Neural progenitor cell (in vitro differentiated cells): Measurements from ENCODE around the gene HCN1. TPM values are rescaled to one million over a fixed set of nuclear protein-coding genes. Genes with fewer than 3 reads are reported as not detected.

Source experiments
- DNase-seq: peaks from one replicate; pipeline ENCODE4 v3.0.0-alpha.2; 2016; ENCODE audit warnings: low spot score
- H2AFZ ChIP-seq: fragments of 200-600 bp; sonication (generic); replicated peaks from 2 replicates; pipeline ENCODE4 v1.6.1; 2016; ENCODE audit warnings: antibody characterized with exemption
- H3F3A ChIP-seq: fragments of 200-600 bp; sonication (generic); 2 replicates; pipeline ENCODE4 v1.6.1; 2016; ENCODE audit warnings: antibody characterized with exemption, low read depth
- H3K27ac ChIP-seq: fragments of 200-600 bp; sonication (generic); 2 replicates; pipeline ENCODE4 v1.5.1; 2016; ENCODE audit warnings: mild to moderate bottlenecking
- H3K27me3 ChIP-seq: fragments of 200-600 bp; sonication (generic); 2 replicates; pipeline ENCODE4 v1.6.1; 2016; ENCODE audit warnings: mild to moderate bottlenecking, moderate library complexity
- H3K36me3 ChIP-seq: fragments of 200-600 bp; sonication (generic); 2 replicates; pipeline ENCODE4 v1.5.1; 2016
- H3K4me1 ChIP-seq: fragments of 200-600 bp; sonication (generic); 2 replicates; pipeline ENCODE4 v1.6.1; 2016; ENCODE audit warnings: mixed run types
- H3K4me2 ChIP-seq: fragments of 200-600 bp; sonication (generic); 2 replicates; pipeline ENCODE4 v1.6.1; 2016
- H3K4me3 ChIP-seq: fragments of 200-600 bp; sonication (generic); 2 replicates; pipeline ENCODE4 v1.5.1; 2016
- H3K79me2 ChIP-seq: fragments of 200-600 bp; sonication (generic); 2 replicates; pipeline ENCODE4 v1.6.1; 2016; ENCODE audit warnings: low read depth
- H3K9ac ChIP-seq: fragments of 200-600 bp; sonication (generic); 2 replicates; pipeline ENCODE4 v1.6.1; 2016
- H3K9me3 ChIP-seq: fragments of 200-600 bp; sonication (generic); 2 replicates; pipeline ENCODE4 v1.5.1; 2016; ENCODE audit warnings: low read depth
- H4K20me1 ChIP-seq: fragments of 200-600 bp; sonication (generic); 2 replicates; pipeline ENCODE4 v1.6.1; 2016; ENCODE audit warnings: low read depth
- H3K27ac Mint-ChIP-seq: 3 replicates; pipeline ENCODE4 v1.8.0; 2021; ENCODE audit warnings: mixed read lengths
- H3K27me3 Mint-ChIP-seq: 2 replicates; pipeline ENCODE4 v1.8.0; 2022; ENCODE audit warnings: low read depth, mild to moderate bottlenecking, inconsistent platforms, moderate library complexity, mixed read lengths; ENCODE audit not compliant: insufficient read depth
- H3K36me3 Mint-ChIP-seq: 3 replicates; pipeline ENCODE4 v1.8.0; 2021; ENCODE audit warnings: mixed read lengths
- H3K4me1 Mint-ChIP-seq: 3 replicates; pipeline ENCODE4 v1.8.0; 2021; ENCODE audit warnings: mixed read lengths
- H3K4me3 Mint-ChIP-seq: 3 replicates; pipeline ENCODE4 v1.8.0; 2021; ENCODE audit warnings: mild to moderate bottlenecking, moderate library complexity, mixed read lengths
- H3K9me3 Mint-ChIP-seq: 3 replicates; pipeline ENCODE4 v1.8.0; 2020; ENCODE audit warnings: mixed read lengths
- EZH2 ChIP-seq: fragments of 200-600 bp; sonication (generic); IDR thresholded peaks from 2 replicates; pipeline ENCODE4 v1.6.1; 2017; ENCODE audit warnings: antibody characterized with exemption, mild to moderate bottlenecking, moderate library complexity
- EZH2phosphoT487 ChIP-seq: fragments of 200-600 bp; sonication (generic); IDR thresholded peaks from 2 replicates; pipeline ENCODE4 v1.6.1; 2017; ENCODE audit warnings: antibody characterized with exemption
- total RNA-seq: library from RNA; depleted of rRNA; stranded (reverse); fragments of >200 nt; gene quantifications from 2 replicates; pipeline ENCODE4 v1.2.3, GENCODE V29; 2015; ENCODE audit warnings: low replicate concordance
- TF ChIP-seq, protein P1 (sequence below): fragments of 200-600 bp; sonication (generic); IDR thresholded peaks from 2 replicates; pipeline ENCODE4 v1.5.1; 2017; ENCODE audit warnings: antibody characterized with exemption, mild to moderate bottlenecking

The HCN1 gene
- total RNA-seq, 1 donor from 2014 or later, result not detected

- DNase-seq, result no peak
- Histone ChIP-seq H3F3A (no peaks in the 10 kb centered on the region), H3K4me2 (no peak overlapping the region), H3K4me1 (no peaks in the 10 kb centered on the region), H3K27me3 (no peaks in the 10 kb centered on the region), H3K79me2 (no peaks in the 10 kb centered on the region), H3K27ac (no peak overlapping the region), H3K9ac (no peak overlapping the region), H3K4me3 (no peak overlapping the region), H4K20me1 (no peaks in the 10 kb centered on the region), H2AFZ (no peak overlapping the region), H3K36me3 (no peaks in the 10 kb centered on the region), H3K9me3 (no peaks in the 10 kb centered on the region)
- Mint-ChIP-seq H3K36me3 (no peaks in the 10 kb centered on the region), H3K4me1 (no peaks in the 10 kb centered on the region), H3K27me3 (no peaks in the 10 kb centered on the region), H3K9me3 (peaks cover 3% of the 10 kb centered on the region), H3K4me3 (no peak overlapping the region), H3K27ac (no peak overlapping the region)
- TF ChIP-seq, protein P1, sequence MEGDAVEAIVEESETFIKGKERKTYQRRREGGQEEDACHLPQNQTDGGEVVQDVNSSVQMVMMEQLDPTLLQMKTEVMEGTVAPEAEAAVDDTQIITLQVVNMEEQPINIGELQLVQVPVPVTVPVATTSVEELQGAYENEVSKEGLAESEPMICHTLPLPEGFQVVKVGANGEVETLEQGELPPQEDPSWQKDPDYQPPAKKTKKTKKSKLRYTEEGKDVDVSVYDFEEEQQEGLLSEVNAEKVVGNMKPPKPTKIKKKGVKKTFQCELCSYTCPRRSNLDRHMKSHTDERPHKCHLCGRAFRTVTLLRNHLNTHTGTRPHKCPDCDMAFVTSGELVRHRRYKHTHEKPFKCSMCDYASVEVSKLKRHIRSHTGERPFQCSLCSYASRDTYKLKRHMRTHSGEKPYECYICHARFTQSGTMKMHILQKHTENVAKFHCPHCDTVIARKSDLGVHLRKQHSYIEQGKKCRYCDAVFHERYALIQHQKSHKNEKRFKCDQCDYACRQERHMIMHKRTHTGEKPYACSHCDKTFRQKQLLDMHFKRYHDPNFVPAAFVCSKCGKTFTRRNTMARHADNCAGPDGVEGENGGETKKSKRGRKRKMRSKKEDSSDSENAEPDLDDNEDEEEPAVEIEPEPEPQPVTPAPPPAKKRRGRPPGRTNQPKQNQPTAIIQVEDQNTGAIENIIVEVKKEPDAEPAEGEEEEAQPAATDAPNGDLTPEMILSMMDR, result no peak
- no peak for TF ChIP-seq EZH2
- no peak for TF ChIP-seq EZH2phosphoT487
These were observed 117.9 kb downstream of the HCN1 start for GRCh38 chr5:45578270-45578669.

GRCh38 chr5:45568813-45569212 is 127.4 kb downstream of the HCN1 start:
- no peak overlapping the region for H3K27ac ChIP-seq
- no peaks in the 10 kb centered on the region for H3K4me1 Mint-ChIP-seq

DNA sequence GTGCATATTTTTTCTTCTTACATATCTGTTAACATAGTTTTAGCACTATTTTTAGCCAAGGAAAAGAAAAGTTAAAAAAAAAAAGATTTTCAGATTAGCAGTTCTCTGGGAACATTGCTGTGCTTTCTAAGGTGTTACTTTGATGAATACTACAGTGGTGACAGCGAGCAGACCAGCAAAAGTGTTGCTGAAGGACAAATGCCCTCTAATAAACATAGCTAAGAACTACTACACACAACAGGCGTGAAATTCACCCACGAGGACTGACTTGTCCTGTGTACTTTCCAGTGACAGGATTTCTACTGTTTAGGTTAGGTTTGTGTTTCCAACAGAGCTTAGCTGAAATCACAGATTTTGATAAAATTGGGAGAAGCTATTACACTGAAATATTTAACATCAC is 153.8 kb downstream of the HCN1 start:
- no peaks in the 10 kb centered on the region for H3K4me1 ChIP-seq
- TF ChIP-seq EZH2phosphoT487 (no peak), EZH2 (no peak)
- TF ChIP-seq, protein P1, result no peak

More at GRCh38 chr5:45568813-45569212, 127.4 kb downstream of the HCN1 start:
- no peaks in the 10 kb centered on the region for H3K36me3 Mint-ChIP-seq
- no peak overlapping the region for H3K27ac Mint-ChIP-seq
- Histone ChIP-seq H3F3A (no peaks in the 10 kb centered on the region), H3K27me3 (no peaks in the 10 kb centered on the region), H3K4me2 (no peak overlapping the region), H2AFZ (no peak overlapping the region), H3K9ac (no peak overlapping the region), H4K20me1 (no peaks in the 10 kb centered on the region), H3K4me1 (no peaks in the 10 kb centered on the region), H3K9me3 (no peaks in the 10 kb centered on the region), H3K4me3 (no peak overlapping the region), H3K79me2 (no peaks in the 10 kb centered on the region), H3K36me3 (no peaks in the 10 kb centered on the region)
- TF ChIP-seq, protein P1, result no peak
- TF ChIP-seq EZH2phosphoT487 (no peak), EZH2 (no peak)
- no peak for DNase-seq
- H3K9me3 Mint-ChIP-seq, result no peaks in the 10 kb centered on the region
- H3K27me3 Mint-ChIP-seq, result no peaks in the 10 kb centered on the region
- H3K4me3 Mint-ChIP-seq, result no peak overlapping the region

More for the DNA sequence above, 153.8 kb downstream of the HCN1 start:
- no peak for DNase-seq
- no peak overlapping the region for H3K4me3 Mint-ChIP-seq
- H3K36me3 ChIP-seq, result no peaks in the 10 kb centered on the region
- no peak overlapping the region for H3K27ac Mint-ChIP-seq
- no peaks in the 10 kb centered on the region for H3F3A ChIP-seq
- H3K9me3 Mint-ChIP-seq, result no peaks in the 10 kb centered on the region
- H3K4me2 ChIP-seq, result no peak overlapping the region
- H3K27me3 Mint-ChIP-seq, result no peaks in the 10 kb centered on the region
- no peaks in the 10 kb centered on the region for H3K36me3 Mint-ChIP-seq
- H3K9me3 ChIP-seq, result no peaks in the 10 kb centered on the region
- H3K27ac ChIP-seq, result no peak overlapping the region
- no peak overlapping the region for H3K4me3 ChIP-seq
- no peaks in the 10 kb centered on the region for H3K27me3 ChIP-seq
- H3K79me2 ChIP-seq, result no peaks in the 10 kb centered on the region
- H3K4me1 Mint-ChIP-seq, result no peaks in the 10 kb centered on the region
- H2AFZ ChIP-seq, result no peak overlapping the region
- no peak overlapping the region for H3K9ac ChIP-seq
- H4K20me1 ChIP-seq, result no peaks in the 10 kb centered on the region
